Embryonic facial prominence (tissue), 1 donor: ENCODE data around the gene RELL1.

Source experiments
- DNase-seq: peaks from one replicate; pipeline ENCODE4 v3.0.0-alpha.2; 2016; ENCODE audit errors: extremely low spot score

Gene RELL1

DNA sequence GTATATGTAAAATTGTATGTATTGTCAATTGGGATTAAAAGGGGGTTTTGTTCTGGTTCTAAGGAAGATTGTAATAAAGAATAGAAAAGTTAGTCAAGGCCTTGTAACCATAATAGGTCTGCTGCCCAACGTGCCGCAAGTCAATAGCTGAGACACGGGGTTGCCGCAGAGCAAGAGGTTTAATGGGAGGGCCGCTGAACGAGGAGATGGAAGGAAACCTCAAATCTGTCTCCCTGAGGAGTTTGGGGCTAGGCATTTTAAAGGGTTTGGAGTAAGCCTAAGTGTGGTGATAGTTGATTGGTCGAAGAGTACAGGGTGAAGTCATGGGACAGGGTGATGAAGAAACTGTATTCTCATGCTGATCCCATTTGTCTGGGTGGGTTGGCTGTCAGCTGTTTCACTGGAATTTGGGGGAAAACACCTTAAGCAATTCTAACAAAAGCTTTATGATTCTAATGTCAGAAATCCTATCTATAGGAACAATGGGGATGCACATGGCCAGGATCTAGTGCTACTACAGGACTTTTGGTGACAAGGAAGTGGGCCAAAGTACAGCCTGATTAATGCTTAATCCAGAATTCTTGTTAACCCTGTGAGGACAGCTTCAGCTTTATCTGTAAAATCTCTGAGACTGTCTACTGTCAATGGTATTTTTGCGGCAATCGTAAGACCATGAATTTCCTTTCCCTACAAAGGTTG is 86.9 kb downstream of the RELL1 start:
- DNase-seq = no peak

DNA sequence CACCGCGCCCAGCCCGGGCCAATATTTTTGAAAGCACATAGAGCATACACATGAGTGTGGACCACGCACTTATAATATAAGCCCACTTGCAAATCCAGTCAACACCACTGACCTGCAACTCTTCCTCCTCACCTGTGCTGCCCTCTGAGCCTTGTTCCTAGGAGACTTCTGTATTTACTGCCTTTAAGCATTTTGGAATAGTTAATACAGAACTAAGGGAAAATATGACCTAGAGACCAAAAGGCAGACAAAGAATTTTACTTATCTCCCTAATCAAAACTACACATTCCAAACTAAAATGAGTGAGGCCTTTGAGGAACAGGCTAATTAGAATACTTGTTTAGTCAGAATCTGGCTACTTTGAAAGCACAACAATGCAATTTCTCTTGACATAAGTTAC is 89.1 kb downstream of the RELL1 start:
- DNase-seq = no peak

DNA sequence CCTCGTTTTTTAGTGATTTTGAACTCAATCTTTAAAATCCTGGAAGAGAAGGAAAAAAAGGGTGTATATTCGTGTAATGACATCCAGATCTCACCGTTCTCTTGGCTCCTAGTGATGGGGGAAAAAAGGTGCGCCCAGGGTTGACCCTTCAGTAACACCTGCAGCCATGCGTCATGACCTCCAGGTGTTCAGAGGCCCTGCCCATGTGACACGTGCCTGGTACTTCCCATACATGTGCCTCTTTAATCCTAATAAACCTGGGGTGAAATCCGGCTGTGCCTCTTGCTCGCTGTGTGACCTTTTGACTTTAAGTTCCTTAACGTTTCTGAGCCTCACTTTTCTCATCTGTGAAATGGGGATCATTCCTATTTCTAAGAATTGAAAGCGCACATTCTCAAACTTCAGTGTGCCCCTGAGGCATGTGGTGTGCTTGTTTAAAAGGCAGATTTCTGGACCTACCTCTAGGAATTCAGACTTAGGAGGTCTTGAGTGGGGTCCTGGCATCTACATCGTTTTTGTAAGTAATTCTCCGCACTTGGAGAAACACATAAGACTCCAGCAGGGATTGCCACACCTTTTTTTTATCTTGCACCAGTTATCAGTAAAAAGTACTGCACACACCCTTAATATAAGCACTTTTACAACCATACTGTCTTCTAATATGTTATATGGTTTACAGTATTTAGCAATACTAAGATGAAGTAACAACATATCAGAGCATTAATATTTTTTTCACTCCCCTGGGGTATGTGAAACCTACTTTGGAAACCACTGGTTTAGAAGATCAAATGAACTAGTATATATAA is 90.1 kb downstream of the RELL1 start:
- DNase-seq = no peak

DNA sequence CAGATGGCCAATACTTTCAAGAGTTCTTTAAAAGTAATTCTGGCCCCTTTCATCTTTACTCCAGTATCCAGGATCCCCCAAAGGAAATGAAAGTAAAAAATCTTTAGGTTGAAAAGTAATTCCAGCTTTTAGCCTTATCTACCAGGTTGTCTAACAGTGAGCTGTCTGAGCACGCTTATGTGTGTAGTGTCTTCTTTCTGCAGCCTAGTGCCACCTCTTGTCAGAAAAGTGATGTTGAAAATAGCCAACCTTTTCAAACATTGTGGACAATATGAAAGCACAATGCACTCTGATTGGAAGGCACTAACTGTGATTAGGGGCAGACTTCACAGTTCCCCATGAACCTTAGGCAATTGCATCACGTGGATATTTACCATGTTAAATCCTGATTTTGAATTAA is 92.1 kb downstream of the RELL1 start:
- no peak for DNase-seq

DNA sequence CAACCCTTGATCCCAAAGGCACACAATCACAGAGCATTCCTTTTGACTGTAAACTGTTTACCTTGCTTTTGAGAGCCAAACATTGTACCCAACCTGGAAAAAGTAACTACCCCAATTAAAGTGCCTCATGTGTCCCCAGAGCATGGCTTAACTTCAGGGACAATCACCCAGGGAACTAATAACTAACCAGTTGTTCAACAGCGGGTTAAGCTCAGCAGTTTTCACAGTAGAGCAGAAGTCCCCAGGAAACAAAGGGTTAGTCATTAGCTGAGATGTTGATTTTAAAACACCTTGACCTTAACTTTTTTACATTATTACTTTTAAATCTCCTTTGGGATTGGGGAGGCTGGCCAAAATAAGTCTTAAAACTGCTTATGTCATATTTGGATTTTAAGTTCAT is 94.8 kb downstream of the RELL1 start:
- no peak for DNase-seq

DNA sequence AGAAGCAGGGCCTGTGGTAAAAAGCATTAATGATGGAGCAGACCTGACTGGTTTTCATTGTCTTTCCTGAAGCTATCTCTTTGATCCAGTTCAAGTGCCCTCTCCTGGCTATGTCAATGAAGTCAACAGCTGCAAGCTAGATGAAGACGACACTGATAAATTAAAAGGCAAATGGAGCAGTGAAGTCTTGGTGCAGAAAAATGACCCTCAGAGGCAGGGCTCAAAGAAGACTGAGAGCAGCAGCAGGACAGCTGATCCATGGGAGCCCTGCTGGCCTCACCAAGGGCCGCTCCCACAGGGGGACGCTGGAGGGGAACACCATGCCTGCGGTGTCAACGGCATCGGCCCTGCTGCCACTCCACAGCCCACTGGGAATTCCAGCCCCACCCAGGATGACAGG is 96.2 kb downstream of the RELL1 start:
- no peak for DNase-seq

DNA sequence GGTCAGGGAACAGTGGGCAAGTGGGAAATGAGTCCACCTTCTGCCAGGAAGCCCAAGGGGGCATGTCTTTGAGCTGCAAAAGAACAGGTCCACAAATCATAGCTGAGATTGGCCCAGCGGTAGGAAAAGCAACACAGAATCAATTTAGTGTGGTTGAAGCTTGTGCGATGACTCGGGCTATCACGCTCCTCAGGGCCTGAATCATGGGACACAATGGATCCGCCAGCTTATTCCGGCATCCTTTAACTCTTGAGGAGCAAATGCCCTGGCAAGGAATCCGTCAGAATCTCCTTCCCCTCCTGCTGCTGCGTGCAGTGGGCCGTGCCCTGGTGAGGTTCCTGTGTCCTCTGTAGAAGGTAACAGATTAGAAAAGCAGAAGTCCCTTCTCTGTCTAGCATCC is 98.0 kb downstream of the RELL1 start:
- no peak for DNase-seq

DNA sequence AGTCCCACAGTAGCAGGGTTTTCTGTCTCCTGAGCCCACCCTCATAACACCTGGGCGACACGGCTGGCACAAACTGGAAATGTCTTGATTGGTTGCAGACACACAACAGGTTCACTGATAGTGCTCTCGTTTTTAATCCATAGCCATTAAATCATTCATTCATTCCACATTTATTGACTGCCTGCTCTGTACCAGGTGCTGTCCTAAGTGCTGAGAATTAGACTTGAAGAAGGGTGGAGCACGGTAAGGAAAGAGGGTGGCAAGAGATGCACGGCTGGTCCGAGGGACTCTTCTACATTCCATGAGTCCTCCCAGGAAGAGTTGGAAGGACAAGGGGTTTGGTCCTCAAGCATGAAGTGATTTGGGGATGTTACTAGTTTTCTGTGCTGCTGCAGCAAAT is 100.0 kb downstream of the RELL1 start:
- DNase-seq = no peak

DNA sequence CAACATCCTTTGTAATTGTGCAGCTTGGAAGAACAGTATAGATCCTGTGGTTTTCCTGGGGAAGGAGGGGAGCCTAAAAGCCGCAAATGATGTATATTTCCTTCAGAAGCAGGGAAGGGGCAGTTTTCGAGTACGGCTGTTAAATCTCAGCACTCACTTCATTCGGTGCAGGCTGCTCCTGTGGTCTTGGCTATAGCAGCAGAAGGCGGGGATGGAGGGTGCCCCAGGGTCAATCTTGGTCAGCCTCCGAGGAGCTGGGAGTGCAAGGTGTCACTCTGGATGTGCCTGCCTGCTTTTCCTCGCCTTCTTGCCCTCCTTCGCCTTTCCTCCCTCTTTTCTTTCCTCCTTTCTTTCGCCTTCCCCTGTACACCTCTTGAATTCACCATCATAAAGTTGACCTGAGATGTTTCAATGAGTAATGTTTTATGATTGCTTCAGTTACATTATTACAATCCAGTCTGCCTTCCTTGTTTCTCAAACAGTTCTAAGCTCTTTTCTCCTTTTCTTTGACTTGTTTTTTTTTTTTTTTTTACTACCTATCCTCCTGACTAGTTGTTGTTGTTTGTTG is 101.6 kb downstream of the RELL1 start:
- no peak for DNase-seq

DNA sequence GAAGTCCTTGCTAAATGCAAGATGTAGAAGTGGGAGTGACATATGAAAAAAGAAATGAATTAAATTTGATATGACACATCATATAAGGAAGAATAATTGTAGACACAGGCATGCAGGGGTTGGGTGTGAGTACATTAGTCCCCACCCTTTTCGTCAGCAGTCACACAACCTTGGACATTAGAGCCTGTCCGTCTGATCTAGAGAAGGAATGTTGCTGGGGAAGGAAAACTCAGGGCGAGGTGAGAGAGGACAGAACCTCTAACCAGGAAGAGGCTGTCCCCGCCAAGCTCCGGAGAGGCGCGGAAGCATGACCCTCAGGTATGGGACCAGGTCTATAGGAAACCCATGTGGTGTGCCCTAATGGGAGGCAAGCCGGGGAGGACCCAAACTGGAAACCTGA is 102.1 kb downstream of the RELL1 start:
- DNase-seq = no peak

DNA sequence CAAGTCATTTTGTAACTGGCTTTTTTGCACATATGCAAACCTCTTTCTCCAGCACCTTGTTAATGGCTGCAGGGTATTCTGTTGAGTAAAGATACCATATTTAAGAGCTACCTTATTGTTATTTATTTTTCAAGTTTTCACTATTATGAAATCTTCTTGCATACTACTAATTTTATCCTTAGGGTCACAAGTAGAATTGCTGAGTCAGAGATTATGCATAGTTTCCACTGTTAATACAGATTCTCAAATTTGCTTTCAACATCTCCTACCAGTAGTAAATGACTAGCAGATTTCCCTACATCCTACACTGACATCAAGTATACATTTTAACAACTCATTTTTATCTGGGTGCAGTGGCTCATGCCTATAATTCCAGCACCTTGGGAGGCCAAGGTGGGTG is 112.6 kb downstream of the RELL1 start:
- DNase-seq = no peak

DNA sequence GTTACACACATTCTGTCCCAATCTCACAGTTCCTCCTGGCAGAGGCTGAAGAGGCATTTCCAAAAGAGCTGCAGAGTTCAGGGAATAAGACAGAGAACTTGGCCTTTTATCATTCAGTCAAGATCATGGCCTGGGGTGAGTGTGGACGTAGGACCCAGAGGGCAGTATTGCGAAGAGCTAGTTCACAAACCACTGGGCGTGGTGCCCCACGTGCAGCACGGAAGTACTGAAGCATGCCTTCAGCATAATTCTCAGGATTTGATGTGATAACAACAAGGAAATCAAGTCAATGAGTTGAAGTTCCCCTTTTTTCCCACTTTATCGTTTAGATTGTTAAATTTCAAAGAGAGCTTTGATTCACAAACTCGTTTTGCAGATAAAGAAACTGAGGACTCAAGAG is 117.7 kb downstream of the RELL1 start:
- DNase-seq = no peak

DNA sequence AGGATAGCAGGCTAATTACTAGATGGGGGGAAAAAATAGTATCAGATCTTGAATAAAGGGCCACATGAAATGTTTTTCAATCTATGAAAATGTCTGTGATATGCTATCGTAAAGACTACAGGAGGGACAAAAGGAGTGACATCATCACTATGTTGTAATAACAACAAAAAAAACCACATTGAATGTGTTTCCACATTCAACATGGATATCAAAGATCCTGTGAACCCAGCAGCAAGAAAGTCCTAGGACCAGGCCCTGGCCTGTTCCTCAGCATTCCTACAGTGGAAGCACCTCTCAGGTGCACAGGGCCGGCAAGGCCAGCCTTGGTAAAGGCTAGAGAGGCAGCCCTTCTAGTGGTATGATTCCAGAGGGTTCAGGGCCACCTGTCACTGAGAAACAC is 118.3 kb downstream of the RELL1 start:
- DNase-seq = no peak

DNA sequence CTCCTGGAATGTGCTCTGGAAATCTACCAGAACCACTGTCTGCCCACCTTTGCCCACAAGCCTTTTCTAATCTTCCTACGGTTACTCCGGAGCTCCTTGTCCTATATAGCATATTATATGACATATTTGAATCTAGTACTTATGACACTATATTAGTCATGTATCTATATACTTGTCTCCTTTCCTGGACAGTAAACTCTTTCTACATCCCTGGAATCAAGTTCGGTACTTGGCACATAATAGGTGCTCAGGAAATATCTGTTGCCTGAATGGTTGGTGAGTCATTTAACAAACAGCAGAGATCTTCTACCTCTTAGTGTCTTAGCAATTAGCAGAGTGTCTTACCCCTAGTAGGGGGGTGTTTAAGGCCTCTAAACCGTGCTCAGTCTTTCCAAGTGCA is 123.6 kb downstream of the RELL1 start:
- DNase-seq = no peak

DNA sequence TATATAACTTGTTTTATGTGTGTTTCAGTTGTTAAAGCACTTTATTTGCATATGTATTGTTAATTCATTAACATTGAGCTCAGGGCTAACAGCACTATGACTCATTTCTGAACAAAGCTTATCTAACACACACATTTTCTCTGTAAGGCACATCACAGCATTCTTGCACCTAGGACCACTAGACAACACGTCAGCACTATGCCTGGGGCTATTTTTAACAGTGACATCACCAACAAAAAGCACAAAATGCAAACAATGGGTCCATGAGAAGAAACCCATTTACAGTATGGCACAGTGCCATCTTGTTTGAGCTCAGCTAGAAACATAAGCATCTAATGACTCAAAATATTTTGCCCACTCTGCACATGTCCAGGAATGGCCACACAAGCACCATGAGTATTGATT is 124.4 kb downstream of the RELL1 start:
- no peak for DNase-seq

DNA sequence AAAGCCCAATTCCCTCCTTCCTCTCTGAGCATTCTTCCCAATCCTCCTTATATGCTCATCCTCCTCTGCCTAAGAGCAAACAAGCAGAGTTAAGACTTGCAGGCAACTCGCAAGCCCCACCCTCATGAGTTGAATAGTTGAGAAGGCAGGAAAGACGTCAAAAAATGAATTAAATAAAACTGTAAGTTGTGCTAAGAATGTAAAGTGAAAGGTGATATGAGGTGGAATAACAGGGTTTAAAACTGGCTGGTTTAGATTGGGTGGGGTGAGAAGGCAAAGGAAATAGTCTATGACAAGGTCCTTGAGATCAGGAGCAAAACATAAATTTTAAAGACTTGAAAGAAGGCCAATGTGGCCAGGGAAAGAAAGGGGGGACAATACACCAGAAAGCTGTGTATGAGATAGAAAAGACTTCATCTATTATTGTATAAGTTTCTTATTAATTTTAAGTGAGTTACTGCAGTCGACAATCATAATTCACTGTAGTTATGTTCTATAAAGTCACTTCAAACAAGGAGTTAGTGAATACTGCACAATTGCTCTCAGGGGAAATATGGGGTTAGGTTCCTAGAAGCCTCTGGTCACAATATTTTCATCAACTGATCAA is 124.9 kb downstream of the RELL1 start:
- no peak for DNase-seq
